ENCODE data around the gene PHACTR3. TPM values are rescaled to one million over a fixed set of nuclear protein-coding genes. Genes with fewer than 3 reads are reported as not detected.

The PHACTR3 gene
- total RNA-seq, 2 donors from 2014 or later, result not detected

DNA sequence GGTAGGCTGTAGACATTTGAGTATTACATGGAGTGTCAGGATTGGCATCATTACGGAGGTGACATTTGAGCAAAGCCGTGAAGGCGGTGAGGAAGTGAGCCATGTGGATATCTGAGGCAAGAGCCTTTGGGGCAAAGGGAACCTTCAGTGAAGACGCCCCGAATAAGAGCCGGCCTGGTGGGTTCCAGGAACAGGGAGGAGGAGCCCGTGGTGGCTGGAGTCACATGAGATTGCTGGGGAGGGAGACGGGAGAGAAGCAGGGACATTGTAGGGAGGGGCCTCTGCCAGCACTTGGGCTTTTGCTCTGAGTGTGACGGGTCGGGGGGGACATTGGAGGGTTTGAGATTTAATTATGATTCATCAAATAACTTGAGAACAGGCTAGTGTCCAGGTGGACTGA, 78.3 kb downstream of the PHACTR3 start:
- H3K9me3 Mint-ChIP-seq, result no peaks in the 10 kb centered on the region
- no peaks in the 10 kb centered on the region for H3K36me3 Mint-ChIP-seq (ENCODE audit: low read depth)

DNA sequence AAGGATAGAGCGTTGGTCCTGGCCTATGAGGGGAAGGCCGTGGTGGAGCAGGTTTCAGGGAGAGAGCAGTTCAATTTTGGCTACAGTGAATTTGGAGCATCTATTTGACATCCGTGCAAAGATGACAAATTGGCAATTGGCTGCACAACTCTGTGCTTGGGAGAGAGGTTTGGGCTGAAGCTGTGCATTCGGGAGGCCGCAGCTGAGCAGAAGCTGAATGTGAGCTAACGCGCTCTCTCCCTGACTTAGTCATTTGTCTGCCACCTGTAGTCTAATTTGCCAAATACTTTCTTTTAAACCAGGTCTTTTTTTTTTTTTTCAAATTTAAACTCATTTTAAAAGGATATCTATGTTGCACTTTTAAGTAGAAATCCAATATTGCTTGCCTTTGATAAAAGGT, 78.8 kb downstream of the PHACTR3 start:
- Mint-ChIP-seq H3K4me3 (no peak overlapping the region), H3K36me3 (ENCODE audit: low read depth) (no peaks in the 10 kb centered on the region), H3K27ac (no peak overlapping the region), H3K27me3 (peaks cover 12% of the 10 kb centered on the region), H3K9me3 (no peaks in the 10 kb centered on the region), H3K4me1 (no peaks in the 10 kb centered on the region)
- no peak for ATAC-seq (replicated peaks)

More for the DNA sequence above, 78.3 kb downstream of the PHACTR3 start:
- no peak for ATAC-seq (replicated peaks)
- peaks cover 12% of the 10 kb centered on the region for H3K27me3 Mint-ChIP-seq
- no peaks in the 10 kb centered on the region for H3K4me1 Mint-ChIP-seq
- no peak overlapping the region for H3K27ac Mint-ChIP-seq
- H3K4me3 Mint-ChIP-seq, result no peak overlapping the region

DNA sequence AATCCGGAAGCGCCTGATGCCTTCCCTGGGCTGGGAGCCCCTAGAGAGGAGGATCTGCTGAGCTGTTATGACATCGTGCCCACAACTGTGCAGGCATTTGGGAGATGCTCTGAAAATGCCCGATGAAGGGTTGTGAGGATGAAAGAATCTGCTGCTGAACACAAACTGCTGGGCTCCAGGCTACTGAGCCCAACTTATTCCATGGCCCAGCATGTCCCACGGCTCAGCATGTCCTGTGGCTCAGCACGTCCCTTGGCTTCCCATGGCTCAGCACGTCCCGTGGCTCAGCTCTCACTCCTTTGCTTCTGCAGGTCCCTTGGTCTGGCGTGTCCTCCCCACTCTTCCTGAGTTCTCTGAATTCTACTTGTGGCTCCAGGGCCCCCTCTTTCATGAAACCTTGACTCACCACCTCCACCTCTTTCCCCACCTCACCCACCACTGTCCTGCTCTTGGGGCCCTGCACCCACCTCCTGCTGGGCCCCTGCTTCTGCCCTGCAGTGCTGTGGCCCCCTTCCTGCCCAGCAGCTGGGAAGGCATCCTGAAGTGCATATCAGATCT, 80.4 kb downstream of the PHACTR3 start:
- Mint-ChIP-seq H3K27me3 (peaks cover 9% of the 10 kb centered on the region), H3K27ac (no peak overlapping the region), H3K4me3 (no peak overlapping the region), H3K4me1 (no peaks in the 10 kb centered on the region), H3K36me3 (ENCODE audit: low read depth) (no peaks in the 10 kb centered on the region), H3K9me3 (no peaks in the 10 kb centered on the region)
- ATAC-seq (replicated peaks), result no peak

DNA sequence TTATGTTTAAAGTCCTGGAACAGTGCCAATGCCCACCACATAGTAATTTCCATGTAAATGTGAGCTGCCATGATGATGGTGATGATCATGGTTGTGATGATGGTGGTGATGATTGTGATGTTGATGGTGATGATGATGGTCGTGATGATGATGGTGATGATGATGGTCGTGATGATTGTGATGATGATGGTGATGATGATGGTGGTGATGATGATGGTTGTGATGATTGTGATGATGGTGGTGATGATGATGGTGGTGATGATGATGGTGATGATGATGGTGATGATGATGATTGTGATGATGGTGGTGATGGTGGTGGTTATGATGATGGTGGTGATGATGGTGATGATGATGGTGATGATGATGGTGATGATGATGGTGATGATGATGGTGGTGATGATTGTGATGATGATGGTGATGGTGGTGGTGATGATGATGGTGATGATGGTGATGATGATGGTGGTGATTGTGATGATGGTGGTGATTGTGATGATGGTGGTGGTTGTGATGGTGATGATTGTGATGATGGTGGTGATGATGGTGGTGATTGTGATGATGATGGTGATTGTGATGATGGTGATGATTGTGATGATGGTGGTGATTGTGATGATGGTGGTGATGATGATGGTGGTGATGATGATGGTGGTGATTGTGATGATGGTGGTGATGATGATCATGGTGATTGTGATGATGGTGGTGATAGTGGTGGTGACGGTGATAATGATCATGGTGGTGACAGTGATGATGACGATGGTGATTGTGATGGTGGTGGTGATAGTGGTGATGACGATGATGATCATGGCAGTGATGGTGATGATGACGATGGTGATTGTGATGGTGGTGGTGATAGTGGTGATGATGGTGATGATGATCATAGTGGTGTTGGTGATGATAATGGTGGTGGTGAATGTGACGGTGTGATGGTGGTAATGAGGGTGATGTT, 82.3 kb downstream of the PHACTR3 start:
- H3K9me3 Mint-ChIP-seq, result no peaks in the 10 kb centered on the region
- H3K36me3 Mint-ChIP-seq (ENCODE audit: low read depth), result no peaks in the 10 kb centered on the region
- no peak overlapping the region for H3K4me3 Mint-ChIP-seq
- H3K27me3 Mint-ChIP-seq, result peaks cover 13% of the 10 kb centered on the region
- no peak overlapping the region for H3K27ac Mint-ChIP-seq
- no peak for ATAC-seq (replicated peaks)
- H3K4me1 Mint-ChIP-seq, result no peaks in the 10 kb centered on the region

DNA sequence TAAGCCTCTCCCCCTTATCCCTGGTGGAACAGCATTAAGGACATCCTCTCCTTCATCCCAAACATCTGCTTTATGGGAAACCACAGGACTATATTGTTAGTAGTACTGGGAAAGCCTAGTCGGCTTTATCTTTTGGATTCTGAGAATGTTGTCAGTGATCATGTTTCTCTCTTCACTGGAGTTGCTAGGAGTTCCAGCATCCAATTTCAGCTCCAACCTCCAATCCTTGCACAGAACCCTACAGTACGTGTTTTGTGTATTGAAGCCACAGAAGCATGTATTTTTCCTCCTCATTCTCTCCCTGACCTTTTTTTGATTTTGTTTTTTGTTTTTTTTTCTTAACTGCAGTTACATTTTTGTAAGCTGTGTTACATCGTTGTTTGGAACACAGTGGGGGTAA, 84.0 kb downstream of the PHACTR3 start:
- no peaks in the 10 kb centered on the region for H3K4me1 Mint-ChIP-seq
- peaks cover 12% of the 10 kb centered on the region for H3K27me3 Mint-ChIP-seq
- peaks cover 3% of the 10 kb centered on the region for H3K9me3 Mint-ChIP-seq
- no peaks in the 10 kb centered on the region for H3K36me3 Mint-ChIP-seq (ENCODE audit: low read depth)
- ATAC-seq (replicated peaks), result no peak
- no peak overlapping the region for H3K27ac Mint-ChIP-seq
- H3K4me3 Mint-ChIP-seq, result no peak overlapping the region

DNA sequence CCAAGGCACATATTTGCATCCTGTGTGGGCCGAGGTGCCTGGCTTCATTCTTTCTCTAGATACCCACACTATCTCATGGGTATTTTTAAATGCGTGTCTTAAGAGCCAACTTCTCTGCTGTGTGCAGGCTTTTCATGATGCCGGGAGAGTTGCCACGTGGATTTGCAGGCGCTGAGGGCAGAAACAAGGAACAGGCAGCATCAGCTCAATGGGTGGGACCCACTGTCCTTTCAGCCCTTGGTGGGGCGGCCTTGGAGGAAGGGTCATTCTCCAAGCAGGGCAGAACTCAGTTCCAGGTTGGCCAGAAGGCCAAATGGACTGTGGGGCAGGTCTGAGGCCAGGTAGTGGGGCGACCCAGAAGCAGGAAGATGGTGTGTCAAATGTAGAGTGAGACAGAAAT, 84.7 kb downstream of the PHACTR3 start:
- no peaks in the 10 kb centered on the region for H3K36me3 Mint-ChIP-seq (ENCODE audit: low read depth)
- H3K4me3 Mint-ChIP-seq, result no peak overlapping the region
- H3K9me3 Mint-ChIP-seq, result peaks cover 3% of the 10 kb centered on the region
- no peak for ATAC-seq (replicated peaks)
- peaks cover 16% of the 10 kb centered on the region for H3K27me3 Mint-ChIP-seq
- H3K27ac Mint-ChIP-seq, result no peak overlapping the region
- H3K4me1 Mint-ChIP-seq, result no peaks in the 10 kb centered on the region

DNA sequence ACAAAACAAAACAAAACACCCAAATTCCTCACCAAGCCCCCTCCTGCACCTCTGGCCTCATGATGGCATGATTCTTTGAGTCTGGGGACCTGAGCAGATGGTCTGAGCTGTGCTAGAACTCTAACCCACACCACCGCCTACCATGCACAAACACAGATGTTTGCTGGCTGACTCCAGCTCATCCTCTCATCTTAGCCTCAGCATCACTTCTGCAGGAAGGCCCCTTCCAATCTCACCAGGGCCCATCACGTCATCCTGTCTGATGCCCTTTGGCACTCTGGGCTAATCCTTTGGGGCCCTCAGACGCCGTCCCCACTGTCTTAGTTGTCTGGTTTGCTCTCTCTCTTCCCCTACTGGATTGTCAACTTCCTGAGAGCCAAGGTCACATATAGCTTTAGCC, 85.8 kb downstream of the PHACTR3 start:
- no peak for ATAC-seq (replicated peaks)
- Mint-ChIP-seq H3K4me1 (no peaks in the 10 kb centered on the region), H3K4me3 (no peak overlapping the region), H3K27ac (no peak overlapping the region), H3K9me3 (peaks cover 3% of the 10 kb centered on the region), H3K27me3 (peaks cover 23% of the 10 kb centered on the region), H3K36me3 (ENCODE audit: low read depth) (no peaks in the 10 kb centered on the region)

DNA sequence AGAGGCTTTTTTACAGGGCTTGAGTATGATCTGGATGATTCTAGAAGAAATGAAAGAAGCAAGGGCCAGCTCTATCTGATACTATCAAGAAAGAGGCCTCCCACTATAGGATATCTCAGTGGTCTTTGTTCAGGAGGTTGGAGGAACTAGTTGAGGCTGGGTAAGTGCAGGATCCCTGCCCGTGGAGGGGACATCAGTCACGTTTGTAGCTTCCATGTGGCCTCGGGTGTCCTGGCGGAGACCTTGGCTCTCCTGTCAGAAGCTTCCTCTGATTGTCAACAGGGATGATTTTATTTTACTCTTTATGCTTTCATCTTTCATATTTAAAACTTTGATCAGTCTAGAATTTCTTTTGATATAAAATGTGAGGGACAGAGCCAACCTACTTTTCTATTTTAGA, 86.6 kb downstream of the PHACTR3 start:
- Mint-ChIP-seq H3K4me3 (no peak overlapping the region), H3K27ac (no peak overlapping the region), H3K27me3 (peaks cover 23% of the 10 kb centered on the region), H3K9me3 (peaks cover 3% of the 10 kb centered on the region), H3K4me1 (no peaks in the 10 kb centered on the region), H3K36me3 (ENCODE audit: low read depth) (no peaks in the 10 kb centered on the region)
- ATAC-seq (replicated peaks), result no peak

DNA sequence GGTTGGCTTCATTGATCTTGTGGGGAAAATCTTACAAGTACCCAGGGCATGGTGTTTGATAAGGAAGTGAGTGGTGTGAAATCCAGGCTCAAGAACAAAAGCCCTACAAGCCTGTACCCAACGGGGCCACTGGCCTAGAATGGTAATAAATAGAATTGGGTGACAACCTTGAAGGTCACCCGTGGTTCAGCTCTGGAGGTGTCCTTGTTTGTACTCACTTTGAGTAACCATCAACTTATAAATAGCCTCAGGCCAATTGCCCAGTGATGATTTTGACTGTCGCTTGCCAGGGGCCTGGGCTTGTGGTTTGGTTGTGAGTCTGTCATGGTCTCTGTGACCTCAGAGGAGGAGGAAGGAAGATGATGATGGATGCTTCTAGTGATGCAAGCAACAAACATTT, 87.8 kb downstream of the PHACTR3 start:
- Mint-ChIP-seq H3K9me3 (peaks cover 3% of the 10 kb centered on the region), H3K4me3 (no peak overlapping the region), H3K27ac (no peak overlapping the region), H3K36me3 (ENCODE audit: low read depth) (no peaks in the 10 kb centered on the region), H3K4me1 (no peaks in the 10 kb centered on the region), H3K27me3 (peaks cover 23% of the 10 kb centered on the region)
- ATAC-seq (replicated peaks), result no peak

DNA sequence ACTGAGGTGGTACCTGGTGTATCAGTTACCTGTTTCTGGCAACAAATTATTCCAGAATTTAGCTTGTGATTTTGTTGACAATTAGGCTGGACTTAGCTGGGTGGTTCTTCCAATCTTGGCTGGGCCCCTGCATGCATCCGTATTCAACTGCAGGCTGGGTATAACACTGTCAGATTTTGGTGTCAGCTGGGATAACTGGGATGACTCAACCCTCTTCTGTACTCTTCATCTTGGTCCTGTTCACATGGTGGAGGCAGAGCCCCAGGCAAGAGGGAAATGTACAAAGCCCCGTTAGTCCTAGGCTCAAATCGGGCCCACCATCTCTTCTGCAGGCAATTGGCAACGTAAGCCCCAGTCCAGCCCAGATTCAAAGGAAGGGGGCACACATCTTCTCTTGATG, 89.2 kb downstream of the PHACTR3 start:
- no peak for ATAC-seq (replicated peaks)
- peaks cover 3% of the 10 kb centered on the region for H3K9me3 Mint-ChIP-seq
- peaks cover 27% of the 10 kb centered on the region for H3K27me3 Mint-ChIP-seq
- H3K27ac Mint-ChIP-seq, result no peak overlapping the region
- no peak overlapping the region for H3K4me3 Mint-ChIP-seq
- H3K36me3 Mint-ChIP-seq (ENCODE audit: low read depth), result no peaks in the 10 kb centered on the region
- H3K4me1 Mint-ChIP-seq, result no peaks in the 10 kb centered on the region

DNA sequence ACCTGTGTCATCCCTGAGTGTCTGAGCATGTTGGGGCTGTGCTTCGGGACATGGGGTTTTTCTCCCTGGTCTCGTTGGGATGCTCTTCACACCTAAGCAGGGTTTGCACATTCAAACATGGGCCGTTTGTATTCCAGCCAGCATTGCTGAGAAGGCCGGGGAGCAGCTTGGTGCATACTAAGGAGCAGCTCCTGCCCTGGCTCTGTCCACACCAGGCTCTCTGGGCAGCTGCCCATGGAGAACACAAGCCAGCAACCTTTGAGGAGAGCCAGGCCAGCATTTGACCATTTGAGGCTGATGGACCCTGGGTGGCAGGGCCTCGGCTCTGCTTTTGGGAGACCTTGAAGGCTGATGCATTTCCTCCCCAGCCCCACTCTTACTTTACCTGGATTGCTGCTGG, 92.1 kb downstream of the PHACTR3 start:
- Mint-ChIP-seq H3K9me3 (peaks cover 3% of the 10 kb centered on the region), H3K27me3 (peaks cover 24% of the 10 kb centered on the region), H3K4me1 (no peaks in the 10 kb centered on the region), H3K36me3 (ENCODE audit: low read depth) (no peaks in the 10 kb centered on the region), H3K27ac (no peak overlapping the region), H3K4me3 (no peak overlapping the region)
- ATAC-seq (replicated peaks), result no peak

DNA sequence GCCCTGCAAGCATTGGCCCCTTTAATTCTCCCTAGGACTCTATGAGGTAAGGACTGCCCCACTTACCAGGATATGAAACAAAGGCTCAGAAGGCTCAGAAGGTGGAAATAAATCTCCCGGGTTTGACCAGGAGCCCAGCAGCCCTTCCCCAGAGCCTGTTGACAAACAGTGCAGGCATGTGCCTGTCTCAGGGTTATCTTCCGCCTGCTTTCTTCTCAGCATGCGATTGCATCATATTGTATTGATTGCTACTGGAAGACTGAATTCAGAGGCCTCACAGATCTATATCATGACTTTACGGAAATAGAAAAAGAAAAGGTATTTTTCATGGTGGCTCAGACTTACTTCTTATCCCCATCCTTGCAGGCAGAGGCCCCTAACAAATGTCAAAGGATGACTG, 92.7 kb downstream of the PHACTR3 start:
- Mint-ChIP-seq H3K36me3 (ENCODE audit: low read depth) (no peaks in the 10 kb centered on the region), H3K4me3 (no peak overlapping the region)

DNA sequence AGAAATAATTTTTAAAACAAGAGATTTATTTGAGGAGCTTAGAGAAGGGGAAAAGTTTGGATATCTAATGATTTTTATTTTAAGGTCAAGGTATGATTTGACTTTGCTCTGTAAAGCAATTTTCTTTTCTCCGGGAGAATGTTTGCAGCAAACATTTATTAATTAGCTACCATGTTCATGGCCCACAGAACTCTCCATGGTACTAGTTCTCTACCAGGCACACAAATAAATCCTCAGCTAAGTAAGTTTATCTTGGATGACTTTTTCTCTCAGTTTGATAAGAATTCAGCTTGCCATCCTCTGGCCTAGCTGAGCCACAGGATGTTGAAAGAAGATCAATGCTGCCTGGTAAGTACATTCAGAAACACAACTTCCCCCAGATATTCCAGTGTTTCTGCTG, 94.3 kb downstream of the PHACTR3 start:
- Mint-ChIP-seq H3K4me3 (no peak overlapping the region), H3K27me3 (peaks cover 20% of the 10 kb centered on the region), H3K36me3 (ENCODE audit: low read depth) (no peaks in the 10 kb centered on the region), H3K4me1 (no peaks in the 10 kb centered on the region), H3K9me3 (no peaks in the 10 kb centered on the region), H3K27ac (no peak overlapping the region)
- ATAC-seq (replicated peaks), result no peak

More for the DNA sequence above, 92.7 kb downstream of the PHACTR3 start:
- no peak overlapping the region for H3K27ac Mint-ChIP-seq
- no peak for ATAC-seq (replicated peaks)
- H3K4me1 Mint-ChIP-seq, result no peaks in the 10 kb centered on the region
- peaks cover 23% of the 10 kb centered on the region for H3K27me3 Mint-ChIP-seq
- peaks cover 3% of the 10 kb centered on the region for H3K9me3 Mint-ChIP-seq

DNA sequence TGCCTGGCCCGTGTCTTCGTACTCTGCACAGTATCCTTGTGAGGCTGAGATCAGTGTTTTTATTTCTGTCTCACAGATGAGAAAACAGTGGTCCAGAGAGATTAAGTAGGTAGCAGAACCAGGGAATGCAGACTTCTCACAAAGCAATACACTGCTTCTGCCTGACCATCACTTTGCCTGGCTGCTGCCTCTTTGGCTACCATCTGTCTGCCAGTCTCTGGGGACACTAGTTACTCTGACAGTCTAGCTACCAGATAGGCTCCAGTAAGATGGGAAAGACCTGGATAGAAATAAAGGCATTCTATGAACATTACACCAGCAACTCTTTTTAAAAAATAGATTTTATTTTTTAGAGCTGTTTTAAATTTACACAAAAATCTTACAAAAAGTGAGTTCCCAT, 96.9 kb downstream of the PHACTR3 start:
- Mint-ChIP-seq H3K9me3 (no peaks in the 10 kb centered on the region), H3K27ac (no peak overlapping the region), H3K27me3 (peaks cover 17% of the 10 kb centered on the region), H3K4me3 (no peak overlapping the region), H3K4me1 (no peaks in the 10 kb centered on the region), H3K36me3 (ENCODE audit: low read depth) (no peaks in the 10 kb centered on the region)
- no peak for ATAC-seq (replicated peaks)

DNA sequence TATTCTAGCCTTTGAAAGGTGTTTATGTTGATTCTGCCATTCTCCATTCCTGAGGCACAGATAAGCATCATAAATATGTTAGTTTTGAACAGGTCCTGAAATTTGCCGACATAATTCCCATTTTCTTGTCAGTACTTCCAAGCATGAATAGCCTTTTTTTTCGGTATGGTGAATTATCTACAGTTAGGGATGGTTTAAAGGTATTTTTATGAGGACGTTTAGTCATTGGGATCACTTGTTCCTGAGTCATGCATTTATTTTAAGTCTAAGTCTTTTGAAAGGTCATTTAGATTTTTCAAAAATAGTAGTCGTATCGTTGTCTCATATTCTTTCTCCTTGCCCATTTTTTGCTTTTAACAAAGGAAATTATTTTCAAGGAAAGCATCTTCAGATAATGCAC, 98.7 kb downstream of the PHACTR3 start:
- Mint-ChIP-seq H3K36me3 (ENCODE audit: low read depth) (no peaks in the 10 kb centered on the region), H3K27ac (no peak overlapping the region), H3K27me3 (peaks cover 13% of the 10 kb centered on the region)

More for the DNA sequence above, 98.7 kb downstream of the PHACTR3 start:
- Mint-ChIP-seq H3K4me3 (no peak overlapping the region), H3K4me1 (no peaks in the 10 kb centered on the region), H3K9me3 (no peaks in the 10 kb centered on the region)
- ATAC-seq (replicated peaks), result no peak
